ENCODE measurements around the gene TFAP2E.

Gene TFAP2E

DNA sequence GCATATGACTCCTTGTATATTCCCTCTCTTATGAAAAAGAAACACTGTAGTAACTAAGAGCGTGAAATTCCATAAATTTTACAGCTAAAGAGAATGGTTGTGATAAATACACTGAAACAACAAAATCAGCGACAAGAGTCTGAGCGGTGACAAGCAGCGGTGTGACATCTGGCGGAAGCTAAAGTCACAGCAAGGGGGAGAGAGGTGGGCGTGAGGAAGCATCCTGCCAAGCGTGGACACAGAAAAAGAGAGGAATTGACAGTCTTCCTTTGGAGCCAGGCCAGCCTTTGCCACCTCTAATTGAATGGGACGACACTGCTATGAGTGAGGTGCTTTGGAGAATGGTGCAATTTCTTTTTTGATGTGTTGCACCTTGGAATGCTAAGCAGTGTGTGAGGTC, 42.3 kb downstream of the TFAP2E start:
- TF ChIP-seq, protein P1, sequence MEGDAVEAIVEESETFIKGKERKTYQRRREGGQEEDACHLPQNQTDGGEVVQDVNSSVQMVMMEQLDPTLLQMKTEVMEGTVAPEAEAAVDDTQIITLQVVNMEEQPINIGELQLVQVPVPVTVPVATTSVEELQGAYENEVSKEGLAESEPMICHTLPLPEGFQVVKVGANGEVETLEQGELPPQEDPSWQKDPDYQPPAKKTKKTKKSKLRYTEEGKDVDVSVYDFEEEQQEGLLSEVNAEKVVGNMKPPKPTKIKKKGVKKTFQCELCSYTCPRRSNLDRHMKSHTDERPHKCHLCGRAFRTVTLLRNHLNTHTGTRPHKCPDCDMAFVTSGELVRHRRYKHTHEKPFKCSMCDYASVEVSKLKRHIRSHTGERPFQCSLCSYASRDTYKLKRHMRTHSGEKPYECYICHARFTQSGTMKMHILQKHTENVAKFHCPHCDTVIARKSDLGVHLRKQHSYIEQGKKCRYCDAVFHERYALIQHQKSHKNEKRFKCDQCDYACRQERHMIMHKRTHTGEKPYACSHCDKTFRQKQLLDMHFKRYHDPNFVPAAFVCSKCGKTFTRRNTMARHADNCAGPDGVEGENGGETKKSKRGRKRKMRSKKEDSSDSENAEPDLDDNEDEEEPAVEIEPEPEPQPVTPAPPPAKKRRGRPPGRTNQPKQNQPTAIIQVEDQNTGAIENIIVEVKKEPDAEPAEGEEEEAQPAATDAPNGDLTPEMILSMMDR (IDR thresholded peaks at IDR 0.05; ENCODE audit: borderline replicate concordance, insufficient read depth, low read depth, low read length) = no peak
- H3K4me3 ChIP-seq (ENCODE audit: low read depth, low read length) = no peak overlapping the region

DNA sequence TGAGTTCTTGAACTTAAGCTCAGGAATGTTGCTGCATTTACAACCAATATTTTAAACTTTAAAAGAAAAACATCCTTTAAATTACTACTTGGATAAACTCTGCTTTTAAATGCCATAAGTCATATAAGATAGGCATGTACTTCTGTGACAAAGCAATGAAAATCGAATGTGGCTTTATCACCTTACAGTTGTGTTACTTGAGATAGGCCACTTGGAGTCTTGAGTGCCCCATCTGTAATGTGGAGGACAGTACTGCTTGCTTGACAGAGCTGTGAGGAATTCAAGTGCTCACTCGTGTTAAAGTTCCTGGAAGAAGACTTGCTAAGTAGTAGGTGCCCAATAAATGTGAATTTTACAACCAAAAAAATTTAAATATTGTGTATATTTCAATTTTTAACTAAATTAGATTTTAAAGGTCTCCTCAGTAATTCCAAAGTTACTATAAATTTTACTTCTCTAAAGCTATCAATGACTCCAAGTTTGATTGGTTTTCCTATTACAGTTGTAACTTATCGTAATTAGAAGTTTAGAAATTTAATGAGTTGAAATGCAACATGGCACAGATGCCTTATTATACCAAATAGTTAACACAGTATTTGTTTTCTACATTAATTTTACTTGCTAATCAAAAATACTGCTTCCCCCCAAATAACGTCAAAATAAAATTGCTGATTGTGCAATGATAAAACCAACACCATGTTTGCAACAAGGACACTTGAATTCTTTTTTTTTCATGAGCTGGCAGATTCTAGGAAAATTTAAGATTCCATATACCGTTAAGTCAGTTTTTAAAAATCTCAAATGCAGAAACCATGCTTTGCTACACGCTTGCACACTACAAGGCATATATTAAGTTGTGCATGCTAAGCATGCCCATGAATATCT, 46.4 kb downstream of the TFAP2E start:
- no peak overlapping the region for H3K4me3 ChIP-seq (ENCODE audit: low read depth, low read length)
- TF ChIP-seq, protein P1 (IDR thresholded peaks at IDR 0.05; ENCODE audit: borderline replicate concordance, insufficient read depth, low read depth, low read length) = no peak

DNA sequence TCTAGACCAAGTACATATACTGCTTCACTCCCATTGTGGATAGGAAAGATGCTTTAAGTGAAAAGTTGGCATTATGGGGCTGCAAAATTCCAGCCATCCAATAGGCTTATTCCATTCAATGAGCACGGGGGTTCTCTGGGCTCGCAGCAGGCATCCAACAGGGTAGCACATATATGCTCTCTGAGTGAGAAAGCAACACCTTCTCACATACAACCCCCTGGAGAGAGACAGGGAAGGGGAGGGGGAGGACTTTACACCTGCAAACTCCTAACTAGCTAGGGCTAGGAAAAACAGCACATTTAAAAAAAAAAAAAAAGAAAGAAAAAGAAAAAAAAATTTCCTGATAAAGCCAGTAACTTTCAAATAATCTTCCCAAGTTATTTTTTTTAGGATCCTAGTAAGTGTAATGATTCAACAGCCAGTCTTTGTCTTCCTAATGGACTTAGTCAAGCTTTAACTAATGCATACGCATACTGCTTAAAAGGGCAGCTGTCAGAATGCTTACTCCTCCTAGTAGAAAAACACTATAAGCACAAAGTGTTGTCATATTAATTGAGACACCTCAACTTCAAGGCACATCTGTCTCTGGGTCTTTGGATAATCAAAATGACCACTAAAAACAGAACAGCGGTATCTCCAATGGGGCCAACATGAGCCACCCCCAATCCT, 49.5 kb downstream of the TFAP2E start:
- TF ChIP-seq, protein P1 (IDR thresholded peaks at IDR 0.05; ENCODE audit: borderline replicate concordance, insufficient read depth, low read depth, low read length) = no peak
- H3K4me3 ChIP-seq (ENCODE audit: low read depth, low read length) = no peak overlapping the region

DNA sequence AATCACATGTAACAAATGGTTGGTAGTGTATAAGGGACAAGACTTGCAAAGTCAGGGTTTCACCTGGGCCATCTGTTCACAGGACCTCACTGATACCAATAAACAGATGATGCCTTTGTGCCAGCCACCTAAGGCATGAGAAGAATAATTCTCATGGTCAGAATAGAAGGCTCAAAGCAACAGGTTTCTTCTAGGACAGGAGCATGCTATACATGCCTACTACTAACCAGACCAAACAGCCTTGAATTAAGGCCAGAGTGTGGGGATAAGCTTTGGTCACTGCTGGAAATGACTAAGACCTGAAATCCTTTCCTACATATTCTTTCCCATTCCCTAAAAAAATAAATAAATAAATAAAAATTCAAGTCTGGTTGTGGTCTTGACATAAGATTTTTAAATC, 50.7 kb downstream of the TFAP2E start:
- TF ChIP-seq, protein P1 (IDR thresholded peaks at IDR 0.05; ENCODE audit: borderline replicate concordance, insufficient read depth, low read depth, low read length) = no peak

DNA sequence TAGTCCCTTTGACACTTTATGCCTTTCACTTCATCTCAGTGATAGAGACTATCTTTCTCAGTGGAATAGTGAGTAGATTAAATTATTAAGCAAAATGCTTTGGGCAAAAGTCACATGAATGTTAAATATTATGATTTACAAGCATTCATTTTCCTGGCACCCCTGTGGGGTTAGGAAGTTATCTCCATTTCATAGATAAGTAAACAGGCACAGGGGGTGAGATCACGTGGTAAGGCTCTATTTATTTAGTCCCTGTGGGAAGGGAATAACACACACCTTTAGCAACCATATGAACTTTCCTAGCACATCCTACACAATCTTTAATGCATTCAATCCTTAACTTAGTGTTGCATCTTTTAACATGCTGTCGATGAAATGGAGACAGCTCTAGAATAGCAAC, 55.9 kb downstream of the TFAP2E start:
- H3K4me3 ChIP-seq (ENCODE audit: low read depth, low read length) = no peak overlapping the region
- TF ChIP-seq, protein P1 (IDR thresholded peaks at IDR 0.05; ENCODE audit: borderline replicate concordance, insufficient read depth, low read depth, low read length) = no peak

More for the DNA sequence above, 50.7 kb downstream of the TFAP2E start:
- no peak overlapping the region for H3K4me3 ChIP-seq (ENCODE audit: low read depth, low read length)

DNA sequence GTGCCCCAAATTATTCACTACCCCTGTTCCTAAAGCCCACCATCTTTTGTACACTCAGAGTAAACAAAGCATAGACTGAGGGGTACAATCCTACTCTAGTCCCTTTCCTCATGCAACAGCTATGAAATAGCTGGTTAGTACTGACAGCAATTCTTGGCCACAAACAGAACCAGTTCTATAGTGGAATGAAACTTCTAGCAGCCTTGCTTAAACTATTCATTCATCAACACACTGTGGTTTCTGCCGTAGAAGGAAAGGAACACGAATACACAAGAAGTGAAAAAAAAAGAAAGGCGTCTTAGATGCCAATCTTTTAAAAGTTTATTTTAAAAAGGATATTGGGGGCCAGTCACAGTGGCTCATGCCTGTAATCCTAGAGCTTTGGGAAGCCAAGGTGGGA, 58.3 kb downstream of the TFAP2E start:
- TF ChIP-seq, protein P1 (IDR thresholded peaks at IDR 0.05; ENCODE audit: borderline replicate concordance, insufficient read depth, low read depth, low read length) = no peak
- H3K4me3 ChIP-seq (ENCODE audit: low read depth, low read length) = no peak overlapping the region

Data from GM12875 (cell line).